NCI-H226 (cell line): ENCODE results near the gene PRKCSH.
"Not testable (repeated sequence)": the region's sequence is repeated elsewhere in the genome, so short reads cannot be mapped to it uniquely, and the experiment has no call there.

Experiments
- DNase-seq: peaks from one replicate; pipeline ENCODE4 v3.0.0-alpha.2; 2015

PRKCSH gene

DNA sequence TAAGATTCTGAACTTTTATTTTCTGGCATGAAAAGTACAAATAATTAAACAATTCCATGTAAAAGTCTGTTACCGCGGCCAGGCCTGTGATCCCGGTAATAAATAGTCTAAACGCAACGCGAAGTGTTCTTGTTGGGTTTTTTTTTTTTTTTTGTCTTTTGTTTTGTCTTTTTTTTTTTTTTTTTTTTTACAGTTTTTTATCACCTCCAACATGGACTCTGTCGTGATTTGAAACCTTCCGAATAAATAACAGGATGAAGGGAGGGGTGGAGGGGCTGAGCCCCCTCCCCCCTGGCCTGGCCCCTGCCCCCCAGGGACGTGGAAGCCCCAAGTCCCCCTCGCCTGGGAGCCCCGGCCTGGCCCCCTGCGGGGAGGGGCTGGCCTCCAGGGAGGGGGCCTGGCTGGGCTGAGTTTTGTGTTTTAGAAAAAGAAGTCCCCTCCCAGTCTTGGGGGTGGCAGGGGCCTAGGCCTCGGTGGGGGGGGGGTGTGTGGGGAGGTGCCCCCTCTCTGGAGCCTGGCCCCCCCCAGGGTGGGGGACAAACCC lies 16.0 kb downstream of the PRKCSH start:
- no peak for DNase-seq

- no peak for DNase-seq
These were observed 16.6 kb downstream of the PRKCSH start for GRCh38 chr19:11451871-11452619.

DNA sequence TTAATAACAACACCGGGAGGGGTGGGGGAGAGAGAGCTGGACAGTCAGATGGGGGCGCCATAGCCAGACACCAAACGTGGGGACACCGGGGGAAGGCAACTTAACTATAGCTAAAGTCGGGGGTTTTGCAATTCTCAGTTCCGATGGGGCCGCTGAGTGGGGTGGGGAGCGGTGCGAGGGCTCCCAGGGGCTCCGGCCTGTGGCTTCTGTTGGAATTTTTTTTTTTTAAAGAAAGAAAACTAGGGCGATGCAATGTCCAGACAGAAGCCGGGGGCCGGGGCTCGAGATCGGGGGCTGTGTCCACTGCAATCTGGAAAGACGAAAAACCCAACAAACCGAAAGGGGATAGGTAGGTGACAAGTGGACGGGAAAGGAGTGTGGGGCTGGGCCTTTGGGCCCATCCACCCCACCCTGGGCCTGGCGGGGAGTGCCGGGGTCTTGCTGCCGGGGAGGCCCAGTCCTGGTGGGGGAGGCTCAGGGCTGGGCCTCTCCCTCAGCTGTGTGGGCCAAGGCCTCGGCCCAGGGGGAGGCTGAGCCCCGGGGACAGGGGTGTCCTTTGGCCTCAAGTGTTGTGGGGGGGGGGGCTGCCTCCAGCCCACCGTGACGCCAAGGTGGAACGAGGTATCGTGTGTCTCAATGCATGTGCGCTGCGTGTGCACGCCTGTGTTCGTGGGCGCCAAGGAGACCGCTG lies 17.3 kb downstream of the PRKCSH start:
- no peak for DNase-seq

DNA sequence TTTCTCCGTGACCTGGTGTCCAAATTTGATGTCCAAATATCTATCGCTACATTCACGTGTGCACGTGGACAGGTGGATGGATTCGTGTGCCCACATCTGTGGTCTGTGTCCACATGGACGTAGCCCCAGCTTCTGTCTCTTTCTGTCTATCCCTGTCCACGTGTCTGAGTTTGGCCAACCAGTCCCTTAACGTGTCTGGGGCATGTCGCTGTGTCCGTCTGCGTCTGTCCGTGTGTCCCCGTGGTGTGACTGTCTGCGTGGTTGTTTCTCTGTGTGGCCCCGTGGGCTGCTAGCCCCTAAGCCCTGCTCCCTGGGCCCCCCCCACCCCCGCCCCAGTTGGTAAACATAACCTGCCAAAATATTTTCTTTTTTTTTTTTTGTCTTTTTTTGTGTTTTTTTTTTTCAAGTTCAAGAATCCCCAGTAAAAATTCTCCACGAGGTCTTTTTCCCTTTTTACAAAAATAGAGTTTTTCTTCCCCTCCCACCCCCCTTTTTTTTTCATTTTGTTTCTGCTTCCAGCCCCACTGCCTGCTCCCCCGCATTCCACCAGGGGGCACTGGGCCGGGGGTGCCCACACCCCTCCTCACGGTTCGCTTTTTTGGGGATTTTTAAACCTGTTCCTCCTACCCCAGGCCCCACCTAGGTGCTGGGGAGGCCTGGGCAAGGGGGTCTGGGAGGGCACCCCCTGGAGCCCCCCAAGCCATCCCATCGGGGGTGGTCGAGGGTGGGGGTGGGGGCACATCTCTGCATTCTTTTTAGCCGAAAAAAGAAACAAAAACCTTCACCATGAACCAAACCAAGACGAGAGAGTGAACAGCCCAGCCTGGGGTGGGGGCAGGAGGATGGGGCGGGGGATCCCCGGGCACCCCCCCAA lies 18.3 kb downstream of the PRKCSH start:
- no peak for DNase-seq

GRCh38 chr19:11455233-11455554 lies 19.8 kb downstream of the PRKCSH start:
- DNase-seq, result not testable (repeated sequence)

DNA sequence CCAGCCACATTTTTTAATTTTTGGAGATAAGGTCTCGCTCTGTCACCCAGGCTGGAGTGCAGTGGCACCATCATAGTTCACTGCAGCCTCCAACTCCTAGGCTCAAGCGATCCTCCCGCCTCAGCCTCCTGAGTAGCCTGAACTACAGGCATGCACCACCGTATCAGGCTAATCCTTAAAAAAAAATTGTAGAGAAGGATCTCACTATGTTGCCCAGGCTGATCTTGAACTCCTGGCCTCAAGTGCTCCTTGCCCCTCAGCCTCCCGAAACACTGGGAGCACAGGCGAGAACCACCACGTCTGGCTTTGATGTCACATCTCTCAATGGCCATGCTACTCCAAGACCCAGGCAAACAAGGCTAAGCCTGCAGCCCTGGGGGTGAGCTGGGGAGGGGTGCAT lies 21.2 kb downstream of the PRKCSH start:
- DNase-seq, result no peak

GRCh38 chr19:11457115-11457514 lies 21.7 kb downstream of the PRKCSH start:
- no peak for DNase-seq

DNA sequence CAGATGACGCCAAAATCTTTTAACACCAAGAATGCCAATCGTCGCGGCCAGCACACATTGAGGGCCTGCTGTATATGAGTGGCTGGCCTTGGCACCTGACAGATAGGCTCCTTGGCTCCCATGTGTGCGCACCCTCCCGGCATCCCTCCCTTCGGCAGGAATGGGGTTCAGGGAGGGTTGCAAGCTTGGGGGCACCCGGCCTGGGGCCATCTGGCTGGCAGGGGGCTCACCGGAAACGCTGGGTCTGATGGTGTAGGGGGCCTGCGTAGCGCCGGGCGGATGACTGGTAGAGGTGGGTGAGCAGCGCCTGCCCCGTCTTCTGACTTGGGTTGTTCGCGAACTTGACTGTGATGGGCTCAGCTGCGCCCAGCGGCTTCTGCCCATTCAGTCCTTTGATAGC lies 22.4 kb downstream of the PRKCSH start:
- DNase-seq, result no peak

GRCh38 chr19:11458236-11458900 lies 22.9 kb downstream of the PRKCSH start:
- no peak for DNase-seq

- DNase-seq, result not testable (repeated sequence)
These were observed 23.5 kb downstream of the PRKCSH start for GRCh38 chr19:11458912-11459311.

GRCh38 chr19:11460207-11460606 lies 24.8 kb downstream of the PRKCSH start:
- DNase-seq, result no peak

DNA sequence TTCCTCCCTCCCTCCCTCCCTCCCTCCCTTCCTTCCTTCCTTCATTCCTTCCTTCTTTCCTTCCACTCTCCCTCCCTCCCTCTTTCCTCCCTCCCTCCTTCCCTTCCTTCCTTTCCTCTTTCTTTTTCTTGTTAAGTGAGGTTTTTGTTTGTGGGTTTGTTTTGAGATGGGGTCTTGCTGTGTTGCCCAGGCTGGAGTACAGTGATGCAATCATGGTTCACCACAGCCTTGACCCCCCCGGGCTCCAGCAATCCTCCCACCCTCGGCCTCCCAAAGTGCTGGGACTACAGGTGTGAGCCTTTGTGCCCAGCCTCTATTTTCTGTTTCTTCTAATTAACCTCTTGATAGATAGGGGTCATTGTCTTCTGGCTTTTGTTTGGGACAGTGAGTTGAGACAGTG lies 26.0 kb downstream of the PRKCSH start:
- DNase-seq, result no peak

- DNase-seq, result no peak
These were observed 28.0 kb downstream of the PRKCSH start for GRCh38 chr19:11463391-11463790.

- no peak for DNase-seq
These were observed 29.2 kb downstream of the PRKCSH start for GRCh38 chr19:11464333-11465265.

DNA sequence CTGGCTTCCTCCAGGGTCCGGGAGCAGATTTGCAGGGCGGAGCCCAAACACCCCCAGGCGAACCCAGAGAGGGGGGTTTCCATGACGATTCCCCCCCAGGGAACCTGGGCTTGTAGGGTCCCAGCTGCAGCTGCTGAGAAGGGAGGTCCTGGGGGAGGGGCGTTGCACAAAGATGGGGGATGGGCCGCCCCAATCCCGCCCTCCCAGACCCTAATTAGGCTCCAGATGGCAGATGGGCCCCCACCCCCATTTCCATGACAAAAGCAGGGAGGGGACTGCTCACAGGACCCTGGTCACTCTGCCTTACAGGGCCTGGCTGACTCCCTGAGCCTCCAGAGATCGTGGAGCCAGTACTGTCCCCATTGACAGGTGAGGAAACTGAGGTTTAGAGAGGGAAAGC lies 30.2 kb downstream of the PRKCSH start:
- no peak for DNase-seq

DNA sequence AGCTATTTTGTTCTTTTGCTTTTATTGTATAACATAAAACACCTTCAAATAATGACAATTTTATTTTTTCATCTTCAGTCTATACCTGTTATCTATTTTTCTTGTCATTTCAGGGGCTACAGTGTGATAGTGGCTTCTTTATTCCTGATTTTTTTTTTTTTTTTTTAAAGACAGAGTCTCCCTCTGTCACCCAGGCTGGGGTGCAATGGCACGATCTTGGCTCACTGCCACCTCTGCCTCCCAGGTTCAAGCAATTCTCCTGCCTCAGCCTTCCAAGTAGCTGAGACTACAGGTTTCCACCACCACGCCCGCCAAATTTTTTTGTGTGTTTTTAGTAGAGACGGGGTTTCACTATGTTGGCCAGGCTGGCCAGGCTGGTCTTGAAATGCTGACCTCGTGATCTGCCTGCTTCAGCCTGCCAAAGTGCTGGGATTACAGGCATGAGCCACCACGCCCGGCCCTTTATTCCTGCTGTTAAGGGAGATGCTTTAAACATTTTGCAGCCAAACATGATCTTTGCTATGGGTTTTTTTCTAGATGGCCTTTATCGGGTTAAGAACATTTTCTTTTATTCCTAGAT lies 32.9 kb downstream of the PRKCSH start:
- not testable (repeated sequence) for DNase-seq

DNA sequence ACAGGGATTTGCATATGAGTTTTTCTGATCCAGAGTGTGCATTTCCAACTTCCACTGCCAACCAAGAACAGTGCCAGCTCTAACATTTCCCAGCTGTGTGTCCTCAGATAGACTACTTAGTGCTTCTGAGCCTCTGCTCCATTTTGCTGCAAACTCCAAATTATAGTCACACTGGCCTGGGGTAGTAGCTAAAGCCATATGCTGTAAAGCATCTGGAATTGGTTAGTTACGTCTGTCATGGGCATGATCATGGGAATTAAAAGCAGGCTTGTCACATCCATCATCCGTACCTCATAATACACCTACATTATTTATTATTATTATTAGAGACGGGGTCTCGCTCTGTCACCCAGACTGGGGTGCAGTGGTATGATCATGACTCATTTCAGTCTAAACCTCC lies 38.3 kb downstream of the PRKCSH start:
- DNase-seq, result no peak

DNA sequence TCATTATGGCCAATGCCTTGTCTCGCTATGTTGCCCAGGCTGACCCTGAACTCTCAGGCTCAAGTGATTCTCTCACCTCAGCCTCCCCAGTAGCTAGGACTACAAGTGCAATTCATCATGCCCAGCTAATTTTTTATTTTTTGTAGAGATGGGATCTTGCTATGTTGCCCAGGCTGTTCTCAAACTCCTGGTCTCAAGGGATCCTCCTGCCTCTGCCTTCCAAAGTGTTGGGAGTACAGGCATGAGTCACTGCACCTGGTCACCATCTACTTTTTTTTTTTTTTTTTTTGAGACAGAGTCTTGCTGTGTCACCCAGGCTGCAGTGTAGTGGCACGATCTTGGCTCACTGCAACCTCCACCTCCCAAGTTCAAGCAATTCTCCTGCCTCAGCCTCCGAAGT lies 39.9 kb downstream of the PRKCSH start:
- DNase-seq, result not testable (repeated sequence)

GRCh38 chr19:11475861-11476260 lies 40.4 kb downstream of the PRKCSH start:
- DNase-seq, result no peak

GRCh38 chr19:11478167-11479089 lies 43.0 kb downstream of the PRKCSH start:
- DNase-seq, result no peak
